ENCODE results near the gene BRI3.

The BRI3 gene

DNA sequence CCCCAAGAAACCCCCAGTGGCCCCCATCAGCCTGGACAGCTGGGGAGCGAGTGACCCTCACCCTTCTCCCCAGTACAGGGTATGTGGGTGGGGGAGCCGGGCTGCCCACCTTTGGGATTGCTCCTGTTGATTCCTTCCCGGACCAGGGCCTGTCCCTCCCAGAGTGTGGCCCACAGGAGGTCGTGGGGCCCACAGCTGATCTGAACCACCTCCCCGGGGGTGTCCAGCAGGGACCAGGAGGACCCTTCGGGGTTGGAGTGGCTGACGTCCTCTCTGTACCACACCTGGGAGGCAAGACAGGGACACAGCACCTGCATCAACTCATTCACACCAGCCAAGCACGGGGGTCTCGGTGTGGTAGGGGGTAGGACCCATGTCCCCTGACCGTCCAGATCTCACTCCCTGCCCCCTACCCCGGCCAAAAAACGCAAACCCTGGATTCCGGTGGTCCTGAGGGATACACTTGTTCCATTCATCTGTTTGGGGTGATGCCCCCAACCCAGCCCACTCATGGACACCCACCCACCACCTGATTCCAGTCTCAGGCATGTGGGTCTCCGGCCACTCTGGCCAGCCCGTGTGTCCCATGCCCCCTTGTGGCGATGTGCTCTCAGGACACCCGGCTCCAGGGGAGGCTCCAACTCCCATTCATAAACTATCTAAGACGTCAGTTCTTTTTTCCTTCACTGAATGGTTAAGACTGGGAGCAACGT, 40.4 kb upstream of the BRI3 start:
- Histone ChIP-seq H3K4me1 (ENCODE audit: control insufficient read depth, low read length) (peaks cover 3% of the 10 kb centered on the region; the same call in 1 of the 2 replicates), H3F3A (ENCODE audit: control insufficient read depth, insufficient read depth) (no peaks in the 10 kb centered on the region), H4K20me1 (ENCODE audit: control insufficient read depth, insufficient read depth, low read depth, low read length) (peaks cover 13% of the 10 kb centered on the region), H3K9me2 (replicated peaks; ENCODE audit: control insufficient read depth, low read length) (no peaks in the 10 kb centered on the region), H3K4me2 (ENCODE audit: low read length) (no peak overlapping the region), H3K27me3 (ENCODE audit: control insufficient read depth, low read length) (no peaks in the 10 kb centered on the region), H3K9me3 (ENCODE audit: control insufficient read depth, insufficient read depth, low read length) (no peaks in the 10 kb centered on the region), H3K79me2 (ENCODE audit: control insufficient read depth, low read length) (no peaks in the 10 kb centered on the region), H3K36me3 (ENCODE audit: control insufficient read depth, low read length) (no peaks in the 10 kb centered on the region), H3K4me3 (ENCODE audit: low read length) (no peak overlapping the region), H3K27ac (ENCODE audit: low read depth, low read length) (no peak overlapping the region)
- TF ChIP-seq, protein P1, sequence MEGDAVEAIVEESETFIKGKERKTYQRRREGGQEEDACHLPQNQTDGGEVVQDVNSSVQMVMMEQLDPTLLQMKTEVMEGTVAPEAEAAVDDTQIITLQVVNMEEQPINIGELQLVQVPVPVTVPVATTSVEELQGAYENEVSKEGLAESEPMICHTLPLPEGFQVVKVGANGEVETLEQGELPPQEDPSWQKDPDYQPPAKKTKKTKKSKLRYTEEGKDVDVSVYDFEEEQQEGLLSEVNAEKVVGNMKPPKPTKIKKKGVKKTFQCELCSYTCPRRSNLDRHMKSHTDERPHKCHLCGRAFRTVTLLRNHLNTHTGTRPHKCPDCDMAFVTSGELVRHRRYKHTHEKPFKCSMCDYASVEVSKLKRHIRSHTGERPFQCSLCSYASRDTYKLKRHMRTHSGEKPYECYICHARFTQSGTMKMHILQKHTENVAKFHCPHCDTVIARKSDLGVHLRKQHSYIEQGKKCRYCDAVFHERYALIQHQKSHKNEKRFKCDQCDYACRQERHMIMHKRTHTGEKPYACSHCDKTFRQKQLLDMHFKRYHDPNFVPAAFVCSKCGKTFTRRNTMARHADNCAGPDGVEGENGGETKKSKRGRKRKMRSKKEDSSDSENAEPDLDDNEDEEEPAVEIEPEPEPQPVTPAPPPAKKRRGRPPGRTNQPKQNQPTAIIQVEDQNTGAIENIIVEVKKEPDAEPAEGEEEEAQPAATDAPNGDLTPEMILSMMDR (IDR thresholded peaks at IDR 0.05; ENCODE audit: low read depth, low read length, poor library complexity, severe bottlenecking) = peak; percentile 86
- TF ChIP-seq EZH2phosphoT487 (IDR thresholded peaks at IDR 0.05; ENCODE audit: borderline replicate concordance, low read length) = no peak

DNA sequence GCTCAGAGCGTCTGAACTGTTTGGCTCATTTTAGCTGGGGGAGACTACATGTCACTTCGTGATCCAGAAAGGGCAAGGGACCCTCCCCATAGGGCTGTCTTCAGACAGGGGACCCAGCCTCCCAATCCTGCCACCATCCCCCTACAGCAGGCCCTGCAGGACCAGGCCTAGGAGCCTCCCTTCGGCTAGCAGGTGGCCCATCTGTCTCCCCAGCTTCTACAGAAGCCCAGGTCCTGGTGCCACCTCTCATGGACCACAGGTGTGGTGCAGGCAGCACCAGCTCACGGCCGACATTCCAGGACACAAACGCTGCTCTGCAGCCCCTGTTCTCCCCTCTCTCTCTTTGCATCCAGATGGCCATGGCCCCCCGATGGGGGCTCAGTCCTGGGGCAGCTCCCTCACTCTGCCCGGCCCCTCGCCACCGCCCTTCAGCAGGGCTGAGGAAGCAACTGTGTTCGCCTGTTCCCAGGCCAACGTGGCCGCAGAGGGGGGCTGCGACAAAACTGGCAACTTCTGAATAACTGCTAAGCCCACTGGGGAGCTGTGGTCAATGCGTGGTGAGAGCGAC, 39.7 kb upstream of the BRI3 start:
- Histone ChIP-seq H3K4me1 (ENCODE audit: control insufficient read depth, low read length) (peaks cover 3% of the 10 kb centered on the region; the same call in 1 of the 2 replicates), H3K36me3 (ENCODE audit: control insufficient read depth, low read length) (no peaks in the 10 kb centered on the region), H3K27ac (ENCODE audit: low read depth, low read length) (no peak overlapping the region), H3K9me3 (ENCODE audit: control insufficient read depth, insufficient read depth, low read length) (no peaks in the 10 kb centered on the region), H3K4me2 (ENCODE audit: low read length) (no peak overlapping the region), H3K27me3 (ENCODE audit: control insufficient read depth, low read length) (no peaks in the 10 kb centered on the region), H3K79me2 (ENCODE audit: control insufficient read depth, low read length) (no peaks in the 10 kb centered on the region), H3K4me3 (ENCODE audit: low read length) (no peak overlapping the region), H3K9me2 (replicated peaks; ENCODE audit: control insufficient read depth, low read length) (no peaks in the 10 kb centered on the region), H4K20me1 (ENCODE audit: control insufficient read depth, insufficient read depth, low read depth, low read length) (peaks cover 13% of the 10 kb centered on the region), H3F3A (ENCODE audit: control insufficient read depth, insufficient read depth) (no peaks in the 10 kb centered on the region)
- TF ChIP-seq, protein P1 (IDR thresholded peaks at IDR 0.05; ENCODE audit: low read depth, low read length, poor library complexity, severe bottlenecking) = no peak
- TF ChIP-seq EZH2phosphoT487 (IDR thresholded peaks at IDR 0.05; ENCODE audit: borderline replicate concordance, low read length) = no peak

DNA sequence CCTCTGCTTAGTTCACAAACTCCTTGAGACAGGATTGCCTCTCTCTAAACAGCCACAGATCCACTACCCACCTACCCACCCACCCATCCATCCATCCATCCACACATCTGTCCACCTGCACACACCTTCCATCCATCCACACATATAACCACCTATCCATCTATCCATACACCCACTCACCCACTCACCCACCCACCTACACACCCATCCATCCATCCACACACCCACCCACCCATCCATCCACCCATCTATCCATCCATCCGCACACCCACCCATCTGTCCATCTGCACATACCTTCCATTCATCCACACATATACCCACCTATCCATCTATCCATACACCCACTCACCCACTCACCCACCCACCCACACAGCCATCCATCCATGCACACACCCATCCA, 39.1 kb upstream of the BRI3 start:
- Histone ChIP-seq H3K4me2 (ENCODE audit: low read length) (no peak overlapping the region), H3K27me3 (ENCODE audit: control insufficient read depth, low read length) (no peaks in the 10 kb centered on the region), H3K36me3 (ENCODE audit: control insufficient read depth, low read length) (no peaks in the 10 kb centered on the region), H3K9me3 (ENCODE audit: control insufficient read depth, insufficient read depth, low read length) (no peaks in the 10 kb centered on the region), H3K79me2 (ENCODE audit: control insufficient read depth, low read length) (no peaks in the 10 kb centered on the region), H4K20me1 (ENCODE audit: control insufficient read depth, insufficient read depth, low read depth, low read length) (peaks cover 13% of the 10 kb centered on the region), H3K4me1 (ENCODE audit: control insufficient read depth, low read length) (peaks cover 3% of the 10 kb centered on the region; the same call in 1 of the 2 replicates), H3F3A (ENCODE audit: control insufficient read depth, insufficient read depth) (no peaks in the 10 kb centered on the region), H3K27ac (ENCODE audit: low read depth, low read length) (no peak overlapping the region), H3K9me2 (replicated peaks; ENCODE audit: control insufficient read depth, low read length) (no peaks in the 10 kb centered on the region), H3K4me3 (ENCODE audit: low read length) (no peak overlapping the region)
- TF ChIP-seq, protein P1 (IDR thresholded peaks at IDR 0.05; ENCODE audit: low read depth, low read length, poor library complexity, severe bottlenecking) = no peak
- no peak for TF ChIP-seq EZH2phosphoT487 (IDR thresholded peaks at IDR 0.05; ENCODE audit: borderline replicate concordance, low read length)
